A549 (cell line): ENCODE results near the gene ARHGAP20.

Experiments used
- CBX2 ChIP-seq: fragments of 200-600 bp; sonication (generic); IDR thresholded peaks from 2 replicates; pipeline ENCODE4 v1.6.1; 2016; ENCODE audit warnings: low read depth, mild to moderate bottlenecking, borderline replicate concordance
- CHD2 ChIP-seq: fragments of 150-350 bp; IDR thresholded peaks from 2 replicates; pipeline ENCODE4 v1.6.1; 2014; ENCODE audit warnings: low read length; ENCODE audit not compliant: partially characterized antibody
- CTCF ChIP-seq: fragments of >200 bp; sonication (Bioruptor Twin); formaldehyde crosslinking; IDR thresholded peaks from 3 replicates; pipeline ENCODE4 v1.5.1; 2016
- EP300 ChIP-seq, 2 experiments: fragments of >200 bp; sonication (Bioruptor Twin); formaldehyde crosslinking; IDR thresholded peaks; 2 replicates in 1 of 2; 3 replicates in 1 of 2; pipeline ENCODE4 v1.6.1; 2016 to 2017
- MAFK ChIP-seq: fragments of 450-650 bp; IDR thresholded peaks from 2 replicates; pipeline ENCODE4 v1.6.1; 2014; ENCODE audit not compliant: partially characterized antibody
- MAZ ChIP-seq: fragments of 150-350 bp; IDR thresholded peaks from 2 replicates; pipeline ENCODE4 v1.6.1; 2014; ENCODE audit warnings: antibody characterized with exemption, low read depth, low read length, borderline replicate concordance
- MYC ChIP-seq: IDR thresholded peaks from 2 replicates; pipeline ENCODE4 v1.6.1; 2012; ENCODE audit warnings: mild to moderate bottlenecking, inconsistent platforms, low read length, improper control_type of control experiment, borderline replicate concordance
- NR3C1 ChIP-seq: fragments of >200 bp; sonication (Bioruptor Twin); formaldehyde crosslinking; IDR thresholded peaks from 3 replicates; pipeline ENCODE4 v1.6.1; 2017
- POLR2A ChIP-seq: IDR thresholded peaks from 2 replicates; pipeline ENCODE4 v1.6.1; 2012; ENCODE audit warnings: mild to moderate bottlenecking, low read length
- RAD21 ChIP-seq, 2 experiments: fragments of >200 bp in 1 of 2; sonication (Bioruptor Twin) in 1 of 2; formaldehyde crosslinking in 1 of 2; IDR thresholded peaks in 1 of 2; conservative IDR thresholded peaks in 1 of 2; 2 replicates in 1 of 2; 3 replicates in 1 of 2; pipeline ENCODE4 v1.6.1; 2012 to 2018; ENCODE audit warnings: inconsistent platforms in 1 of 2
- REST ChIP-seq: fragments of 200-600 bp; sonication (generic); IDR thresholded peaks from 2 replicates; pipeline ENCODE4 v1.6.1; 2016; ENCODE audit warnings: antibody characterized with exemption, mild to moderate bottlenecking, moderate library complexity
- SMC3 ChIP-seq: fragments of >200 bp; sonication (Bioruptor Twin); formaldehyde crosslinking; IDR thresholded peaks from 3 replicates; pipeline ENCODE4 v1.6.1; 2018; ENCODE audit warnings: inconsistent platforms
- ZC3H11A ChIP-seq: fragments of 450-650 bp; IDR thresholded peaks from 2 replicates; pipeline ENCODE4 v1.6.1; 2014; ENCODE audit warnings: antibody characterized with exemption, mild to moderate bottlenecking

GRCh38 chr11:110720431-110721275, 8.4 kb upstream of the ARHGAP20 start:
- no peak for TF ChIP-seq NR3C1
- TF ChIP-seq CTCF: no peak
- TF ChIP-seq CBX2: no peak
- TF ChIP-seq POLR2A: no peak
- TF ChIP-seq ZC3H11A: no peak
- TF ChIP-seq REST: no peak
- TF ChIP-seq CHD2: no peak
- TF ChIP-seq MAZ: no peak
- no peak for TF ChIP-seq RAD21 (conservative IDR thresholded peaks at IDR 0.05 in 1 of 2, IDR thresholded peaks at IDR 0.05 in 1 of 2)
- no peak for TF ChIP-seq MYC
- TF ChIP-seq MAFK: no peak
- no peak for TF ChIP-seq EP300 (IDR thresholded peaks at IDR 0.05)
- TF ChIP-seq SMC3: no peak
